ENCODE measurements around the gene ZCCHC3. TPM values are rescaled to one million over a fixed set of nuclear protein-coding genes. Genes with fewer than 3 reads are reported as not detected.

Gene ZCCHC3
- total RNA-seq, 6 experiments from 2014 or later = 10.9 to 11.7 (median 11.4) TPM

DNA sequence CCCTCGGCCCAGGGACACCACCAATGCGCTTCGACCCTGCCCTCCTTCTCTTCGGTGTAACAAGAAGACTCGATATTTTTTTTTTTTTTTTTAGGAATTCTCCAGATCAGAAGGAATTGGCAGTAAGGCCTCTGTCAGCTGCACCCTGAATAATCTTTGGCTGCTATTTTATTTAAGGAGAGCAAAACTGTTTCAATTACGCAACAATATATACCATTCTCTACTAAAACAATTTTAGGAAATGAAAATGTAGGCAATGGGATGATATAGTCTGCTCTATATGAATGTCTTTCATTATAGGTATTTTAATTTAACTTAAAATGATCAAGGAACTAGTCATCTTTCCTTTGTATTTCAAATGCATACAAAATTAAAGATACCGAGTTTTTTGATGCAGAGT, 13.3 kb downstream of the ZCCHC3 start:
- H3K4me1 Mint-ChIP-seq (ENCODE audit: low read depth) = peaks cover 44% of the 10 kb centered on the region
- peak overlapping the region; percentile 76 for H3K4me3 Mint-ChIP-seq
- H3K27ac Mint-ChIP-seq = peak overlapping the region; percentile 90
- peaks cover 5% of the 10 kb centered on the region; the same call in 1 of the 2 replicates for H3K27me3 Mint-ChIP-seq (ENCODE audit: insufficient read depth)
- no peak for DNase-seq
- no peak for TF ChIP-seq CTCF (IDR thresholded peaks at IDR 0.05)
- H3K36me3 Mint-ChIP-seq (ENCODE audit: low read depth) = no peaks in the 10 kb centered on the region
- H3K9me3 Mint-ChIP-seq = no peaks in the 10 kb centered on the region

DNA sequence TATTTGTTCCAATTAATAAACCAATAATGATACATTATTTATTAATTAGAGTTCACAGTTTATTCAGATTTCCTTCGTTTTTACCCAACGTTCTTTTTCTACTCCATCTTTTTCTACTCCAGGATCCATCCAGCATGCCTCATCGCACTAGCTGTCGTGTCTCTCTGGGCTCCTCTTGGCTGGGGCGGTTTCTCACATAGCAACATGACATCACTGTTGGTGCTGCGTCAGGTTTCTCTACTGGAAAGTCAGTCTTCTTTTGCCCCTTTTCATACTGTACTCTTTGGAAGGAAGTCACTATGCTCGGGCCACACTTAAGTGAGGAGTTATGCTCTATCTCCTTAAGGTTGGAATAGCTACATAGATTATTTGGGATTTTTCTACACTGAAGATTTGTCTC, 14.2 kb downstream of the ZCCHC3 start:
- no peak for TF ChIP-seq CTCF (IDR thresholded peaks at IDR 0.05)
- Mint-ChIP-seq H3K36me3 (ENCODE audit: low read depth) (no peaks in the 10 kb centered on the region), H3K4me3 (no peak overlapping the region), H3K4me1 (ENCODE audit: low read depth) (peaks cover 50% of the 10 kb centered on the region), H3K9me3 (no peaks in the 10 kb centered on the region), H3K27me3 (ENCODE audit: insufficient read depth) (peaks cover 5% of the 10 kb centered on the region; the same call in 1 of the 2 replicates), H3K27ac (peak overlapping the region; percentile 1)
- no peak for DNase-seq

DNA sequence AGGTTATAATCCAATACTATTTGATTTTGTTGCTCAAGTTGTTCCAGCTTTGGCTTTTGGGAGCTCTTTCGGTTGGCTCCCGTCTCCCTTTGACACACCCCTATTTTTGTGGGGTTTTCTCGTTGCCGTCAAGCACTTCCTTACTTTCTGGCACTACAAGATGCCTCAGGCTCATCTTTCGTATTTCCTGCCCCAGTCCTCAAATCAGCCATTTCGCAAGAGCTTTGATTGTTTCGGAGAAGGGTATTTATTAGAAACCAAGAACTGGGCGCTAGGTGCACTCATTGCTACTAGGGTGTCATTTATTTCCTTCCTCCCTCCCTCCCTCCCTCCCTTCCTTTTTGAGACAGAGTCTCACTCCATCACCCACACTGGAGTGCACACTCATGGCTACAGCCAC, 14.7 kb downstream of the ZCCHC3 start:
- TF ChIP-seq CTCF (IDR thresholded peaks at IDR 0.05) = no peak
- Mint-ChIP-seq H3K4me3 (no peak overlapping the region), H3K36me3 (ENCODE audit: low read depth) (no peaks in the 10 kb centered on the region), H3K9me3 (no peaks in the 10 kb centered on the region), H3K4me1 (ENCODE audit: low read depth) (peaks cover 55% of the 10 kb centered on the region), H3K27ac (no peak overlapping the region; the same call in 1 of the 2 replicates), H3K27me3 (ENCODE audit: insufficient read depth) (peaks cover 5% of the 10 kb centered on the region; the same call in 1 of the 2 replicates)
- no peak for DNase-seq

DNA sequence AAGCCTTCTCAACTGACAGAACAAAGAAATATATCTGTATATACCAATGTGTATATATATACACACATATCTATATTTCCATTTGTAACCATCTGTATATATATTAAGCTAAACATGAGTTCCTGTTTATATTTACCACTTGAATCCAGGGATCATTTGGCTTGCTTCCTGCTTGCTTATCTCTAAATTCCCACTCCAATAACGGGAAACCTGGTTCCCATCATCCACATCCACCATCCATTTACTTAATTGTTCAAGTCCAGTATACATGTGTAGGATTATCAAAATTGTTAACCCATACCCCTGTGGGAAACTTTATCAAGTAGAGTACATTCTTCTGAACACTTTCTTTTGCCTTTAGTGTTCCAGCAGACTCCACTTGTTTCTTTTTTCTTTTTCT, 15.5 kb downstream of the ZCCHC3 start:
- no peak overlapping the region for H3K4me3 Mint-ChIP-seq
- peaks cover 5% of the 10 kb centered on the region; the same call in 1 of the 2 replicates for H3K27me3 Mint-ChIP-seq (ENCODE audit: insufficient read depth)
- peaks cover 55% of the 10 kb centered on the region for H3K4me1 Mint-ChIP-seq (ENCODE audit: low read depth)
- H3K36me3 Mint-ChIP-seq (ENCODE audit: low read depth) = no peaks in the 10 kb centered on the region
- H3K9me3 Mint-ChIP-seq = no peaks in the 10 kb centered on the region
- TF ChIP-seq CTCF (IDR thresholded peaks at IDR 0.05) = no peak
- H3K27ac Mint-ChIP-seq = no peak overlapping the region
- DNase-seq = no peak

DNA sequence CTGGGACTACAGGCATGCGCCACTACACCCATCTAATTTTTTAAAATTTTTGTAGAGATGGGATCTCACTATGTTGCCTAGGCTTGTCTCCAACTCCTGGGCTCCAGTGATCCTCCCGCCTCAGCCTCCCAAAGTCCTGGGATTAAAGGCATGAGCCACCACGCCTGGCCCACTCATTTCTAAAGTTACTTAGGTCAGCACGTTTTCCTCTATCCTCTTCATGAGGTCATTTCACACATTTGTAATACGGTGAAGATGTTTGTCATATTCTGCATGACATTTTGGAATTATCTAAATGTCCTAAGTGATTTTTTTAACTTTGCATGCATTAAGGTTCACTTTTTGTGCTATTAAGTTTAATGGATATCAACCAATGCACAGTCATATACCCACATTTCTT, 16.0 kb downstream of the ZCCHC3 start:
- no peak overlapping the region for H3K4me3 Mint-ChIP-seq
- no peak overlapping the region for H3K27ac Mint-ChIP-seq
- peaks cover 50% of the 10 kb centered on the region for H3K4me1 Mint-ChIP-seq (ENCODE audit: low read depth)
- DNase-seq = no peak
- no peaks in the 10 kb centered on the region for H3K9me3 Mint-ChIP-seq
- peaks cover 5% of the 10 kb centered on the region; the same call in 1 of the 2 replicates for H3K27me3 Mint-ChIP-seq (ENCODE audit: insufficient read depth)
- no peak for TF ChIP-seq CTCF (IDR thresholded peaks at IDR 0.05)
- no peaks in the 10 kb centered on the region for H3K36me3 Mint-ChIP-seq (ENCODE audit: low read depth)

DNA sequence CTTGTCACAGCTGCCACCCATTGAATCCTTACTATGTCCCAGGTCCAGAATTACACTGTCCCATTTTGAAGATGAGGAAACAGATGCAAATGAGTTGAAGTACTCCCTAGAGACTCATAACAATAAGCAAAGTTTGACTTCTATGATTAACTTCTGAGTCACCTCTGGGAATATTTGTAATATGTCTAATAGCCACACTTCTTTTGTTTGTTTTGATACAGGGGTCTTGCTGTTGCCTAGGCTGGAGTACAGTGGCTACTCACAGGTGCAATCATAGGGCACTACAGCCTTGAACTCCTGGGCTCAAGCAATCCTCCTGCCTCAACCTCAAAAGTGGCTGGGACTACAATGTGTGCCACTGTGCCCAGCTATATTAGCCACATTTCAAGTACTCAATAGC, 16.6 kb downstream of the ZCCHC3 start:
- Mint-ChIP-seq H3K4me1 (ENCODE audit: low read depth) (peaks cover 44% of the 10 kb centered on the region), H3K4me3 (no peak overlapping the region), H3K27me3 (ENCODE audit: insufficient read depth) (peaks cover 5% of the 10 kb centered on the region; the same call in 1 of the 2 replicates), H3K36me3 (ENCODE audit: low read depth) (no peaks in the 10 kb centered on the region), H3K9me3 (no peaks in the 10 kb centered on the region), H3K27ac (peak overlapping the region; percentile 65)
- TF ChIP-seq CTCF (IDR thresholded peaks at IDR 0.05) = no peak
- peak; percentile 73 for DNase-seq

Measured in HFFc6 (cell line).